ENCODE results near the gene PGAP6.
"Not testable (repeated sequence)": the region's sequence is repeated elsewhere in the genome, so short reads cannot be mapped to it uniquely, and the experiment has no call there.

PGAP6 gene

DNA sequence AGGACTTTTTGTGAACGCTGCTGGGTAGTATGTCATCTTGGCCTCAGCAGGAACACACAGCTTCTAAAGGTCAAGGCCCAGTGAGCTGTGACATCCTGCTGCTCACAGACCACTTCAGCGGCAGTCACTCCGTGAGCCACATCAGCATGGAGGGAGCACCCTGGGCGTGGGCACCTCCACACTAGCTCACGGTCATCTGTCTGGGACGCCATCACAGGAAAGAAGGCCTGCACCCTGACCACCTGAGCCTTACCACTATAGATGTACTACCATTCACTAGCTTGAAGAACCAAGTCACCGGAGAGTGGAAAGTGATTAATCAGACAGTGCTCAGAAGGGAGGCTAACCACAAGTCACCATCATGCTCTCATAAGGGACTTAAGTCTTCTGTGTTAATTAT lies 32.6 kb downstream of the PGAP6 start:
- no peak for DNase-seq

DNA sequence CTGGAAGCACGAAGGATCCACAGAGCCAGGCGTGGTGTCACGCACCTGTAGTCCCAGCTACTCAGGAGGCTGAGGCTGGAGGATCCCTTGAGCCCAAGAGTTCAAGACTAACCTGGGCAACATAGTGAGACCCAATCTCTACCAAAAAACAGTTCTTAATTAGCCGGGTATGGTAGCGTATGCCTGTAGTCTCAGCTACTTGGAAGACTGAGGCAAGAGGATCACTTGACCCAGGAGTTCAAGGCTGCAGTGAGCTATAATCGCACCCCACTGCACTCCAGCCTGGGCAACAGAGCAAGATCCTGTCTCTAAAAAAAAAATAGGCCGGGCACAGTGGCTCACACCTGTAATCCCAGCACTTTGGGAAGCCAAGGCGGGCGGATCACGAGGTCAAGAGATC lies 33.3 kb downstream of the PGAP6 start:
- DNase-seq: not testable (repeated sequence)

DNA sequence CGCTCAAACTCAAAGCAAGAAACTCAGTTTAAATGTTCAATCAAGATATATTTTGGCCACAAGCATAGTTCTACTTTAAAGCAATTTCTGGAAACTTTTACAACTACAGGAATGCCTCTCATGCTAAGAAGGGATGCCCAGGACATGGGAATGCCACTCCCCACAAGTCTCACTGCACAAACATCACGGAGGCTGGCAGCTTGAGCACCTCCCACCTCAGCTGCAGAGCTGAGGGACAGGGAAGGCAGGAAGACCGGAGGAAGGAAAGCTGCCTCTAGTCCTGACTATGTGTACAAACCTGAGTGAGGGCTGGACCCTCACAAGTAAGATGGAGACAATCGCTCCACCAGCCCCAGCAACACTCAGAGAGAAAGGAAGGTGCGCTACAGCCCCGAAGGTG lies 34.6 kb downstream of the PGAP6 start:
- DNase-seq: no peak

DNA sequence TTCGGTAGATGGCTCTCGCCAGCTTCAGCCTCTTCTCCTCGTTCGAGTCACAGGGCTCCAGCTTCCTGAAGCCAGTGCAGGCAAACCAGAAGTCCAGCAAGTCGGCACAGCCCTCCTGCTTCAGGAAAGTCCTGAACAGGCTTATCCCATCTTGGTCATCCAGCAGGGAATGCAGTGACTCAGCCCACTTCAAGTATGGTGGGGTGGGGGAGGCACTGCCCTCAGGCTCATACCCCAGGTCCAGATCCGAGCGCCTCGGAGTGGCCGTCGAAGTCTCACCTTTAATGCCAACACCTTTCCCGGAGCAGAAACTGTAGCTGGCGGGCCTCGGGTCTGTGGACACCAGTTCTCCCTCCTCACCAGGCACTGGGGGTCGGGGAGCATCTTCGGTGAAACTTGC lies 35.2 kb downstream of the PGAP6 start:
- DNase-seq: no peak

DNA sequence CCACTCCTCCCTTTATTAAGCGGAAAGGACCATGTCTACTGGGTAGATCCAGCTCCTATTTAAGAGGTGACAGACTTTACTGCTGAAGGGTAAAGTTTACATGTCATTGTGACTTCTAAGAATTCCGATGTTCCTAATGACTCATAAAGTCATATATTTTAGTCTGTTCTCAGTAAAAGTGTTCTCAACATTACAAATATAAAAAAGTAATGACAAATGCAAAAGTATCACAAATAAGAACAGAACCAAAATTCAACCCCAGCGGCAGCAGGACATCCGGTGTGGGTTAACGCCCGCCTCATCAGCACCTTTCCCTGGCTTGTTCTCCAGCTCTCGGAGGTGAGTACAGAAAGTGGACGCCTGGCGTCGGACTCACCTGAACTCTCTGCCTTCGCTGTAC lies 36.0 kb downstream of the PGAP6 start:
- DNase-seq: no peak

DNA sequence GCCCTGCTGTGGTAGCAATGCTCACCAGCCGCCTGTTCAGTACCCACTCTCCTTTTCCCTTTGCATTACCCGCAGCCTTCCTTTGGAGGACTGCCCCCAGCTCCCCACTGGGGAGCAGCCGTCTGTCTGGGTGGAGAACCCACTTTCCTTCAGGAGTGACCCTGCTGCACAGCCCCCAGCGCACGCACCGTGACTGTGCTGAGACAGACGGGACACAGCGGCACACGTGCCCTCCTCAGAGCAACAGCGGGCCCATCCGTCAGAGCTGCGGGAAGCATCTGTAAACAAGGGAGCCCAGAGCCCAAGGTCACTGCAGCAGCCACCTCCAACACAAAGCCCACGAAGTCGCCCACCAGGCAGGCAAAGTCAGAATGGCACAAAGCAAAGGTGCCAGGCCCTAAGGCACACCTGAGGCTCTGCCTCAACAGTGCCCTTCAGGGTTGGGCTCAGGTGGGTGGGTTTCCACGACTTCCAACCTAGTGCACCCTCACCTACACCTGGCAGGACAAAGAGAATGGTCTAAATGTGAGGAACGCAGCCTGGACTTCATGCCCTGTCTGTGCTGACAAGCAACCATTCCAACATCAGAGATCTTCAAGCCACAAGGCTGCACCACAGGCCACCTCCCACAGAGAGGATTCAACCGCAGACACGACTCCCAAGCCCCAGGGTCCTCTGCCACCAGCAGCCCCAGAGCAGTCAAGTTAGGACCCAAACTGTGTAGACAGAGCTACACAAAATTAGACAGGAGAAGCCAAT lies 39.1 kb downstream of the PGAP6 start:
- DNase-seq: no peak

DNA sequence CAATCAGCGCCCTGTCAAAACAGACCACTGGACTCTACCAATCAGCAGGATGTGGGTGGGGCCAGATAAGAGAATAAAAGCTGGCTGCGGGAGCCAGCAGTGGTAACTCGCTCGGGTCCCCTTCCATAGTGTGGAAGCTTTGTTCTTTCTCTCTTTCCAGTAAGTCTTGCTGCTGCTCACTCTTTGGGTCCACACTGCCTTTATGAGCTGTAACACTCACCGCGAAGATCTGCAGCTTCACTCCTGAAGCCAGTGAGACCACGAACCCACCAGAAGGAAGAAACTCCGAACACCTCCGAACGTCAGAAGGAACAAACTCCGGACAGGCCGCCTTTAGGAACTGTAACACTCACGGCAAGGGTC lies 39.8 kb downstream of the PGAP6 start:
- not testable (repeated sequence) for DNase-seq

DNA sequence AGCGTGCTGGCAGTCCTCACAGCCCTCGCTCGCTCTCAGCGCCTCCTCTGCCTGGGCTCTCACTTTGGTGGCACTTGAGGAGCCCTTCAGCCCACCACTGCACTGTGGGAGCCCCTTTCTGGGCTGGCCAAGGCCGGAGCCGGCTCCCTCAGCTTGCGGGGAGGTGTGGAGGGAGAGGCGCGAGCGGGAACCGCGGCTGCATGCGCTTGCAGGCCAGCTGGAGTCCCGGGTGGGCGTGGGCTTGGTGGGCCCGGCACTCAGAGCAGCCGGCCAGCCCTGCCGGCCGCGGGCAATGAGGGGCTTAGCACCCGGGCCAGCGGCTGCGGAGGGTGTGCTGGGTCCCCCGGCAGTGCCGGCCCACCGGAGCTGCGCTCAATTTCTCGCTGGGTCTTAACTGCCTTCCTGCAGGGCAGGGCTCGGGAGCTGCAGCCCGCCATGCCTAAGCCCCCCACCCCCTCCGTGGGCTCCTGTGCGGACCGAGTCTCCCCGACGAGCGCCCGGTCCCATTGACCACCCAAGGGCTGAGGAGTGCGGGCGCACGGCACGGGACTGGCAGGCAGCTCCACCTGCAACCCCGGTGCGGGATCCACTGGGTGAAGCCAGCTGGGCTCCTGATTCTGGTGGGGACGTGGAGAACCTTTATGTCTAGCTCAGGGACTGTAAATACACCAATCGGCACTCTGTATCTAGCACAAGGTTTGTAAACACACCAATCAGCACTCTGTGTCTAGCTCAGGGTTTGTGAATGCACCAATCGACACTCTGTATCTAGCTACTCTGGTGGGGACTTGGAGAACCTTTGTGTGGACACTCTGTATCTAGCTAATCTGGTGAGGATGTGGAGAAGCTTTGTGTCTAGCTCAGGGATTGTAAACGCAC lies 40.4 kb downstream of the PGAP6 start:
- not testable (repeated sequence) for DNase-seq

DNA sequence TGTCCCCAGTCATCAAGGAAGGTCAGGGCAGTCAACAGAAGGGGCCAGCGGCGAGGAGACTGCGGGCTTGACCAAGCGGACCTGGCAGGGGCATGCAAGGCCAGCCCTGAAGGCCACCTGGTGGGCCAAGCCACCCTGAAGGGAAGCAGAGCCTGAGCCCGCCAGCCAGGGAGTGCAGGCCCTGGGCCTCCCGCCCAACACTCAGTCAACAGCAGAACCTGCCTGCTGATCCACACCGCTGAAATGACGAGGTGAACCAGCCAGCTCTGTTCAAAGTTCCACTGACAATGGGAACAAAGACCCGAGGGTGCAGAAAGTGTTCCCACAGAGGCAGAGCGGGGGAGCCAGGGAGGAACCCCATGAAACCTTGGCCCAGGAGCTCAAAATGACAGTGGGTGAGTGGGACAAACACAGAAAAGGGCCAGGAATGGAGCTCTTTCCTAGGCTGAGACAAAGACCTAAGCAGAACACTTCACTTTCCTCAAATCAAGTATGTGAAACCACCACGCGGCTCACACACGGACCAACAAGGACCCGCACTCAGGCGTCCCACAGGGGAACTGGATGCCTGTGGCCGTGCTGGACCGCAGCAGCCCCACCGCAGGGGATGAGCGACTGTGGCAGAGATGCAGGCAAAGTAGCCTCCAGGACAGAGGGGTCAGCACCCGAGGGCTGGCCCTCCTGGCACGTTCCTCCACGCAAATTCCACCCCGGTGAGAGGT lies 41.2 kb downstream of the PGAP6 start:
- DNase-seq: no peak

DNA sequence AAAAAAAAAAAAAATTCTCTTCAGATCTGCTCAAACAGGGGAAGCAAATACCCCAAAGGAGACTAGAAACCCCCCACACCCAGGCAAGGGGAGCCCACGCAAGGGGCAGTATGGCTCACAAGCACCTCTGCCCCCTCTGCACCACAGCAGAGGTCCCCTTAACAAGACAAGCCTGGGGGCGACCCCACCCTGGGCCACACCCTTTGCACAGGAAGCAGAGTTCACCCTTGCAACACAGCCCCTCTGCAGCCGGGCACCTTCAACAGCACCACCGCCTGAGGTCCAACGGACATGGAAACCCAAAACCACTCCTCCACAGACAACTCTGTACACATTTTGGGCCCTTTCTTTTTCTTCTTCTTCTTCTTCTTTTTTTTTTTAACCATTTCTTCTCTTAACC lies 42.1 kb downstream of the PGAP6 start:
- no peak for DNase-seq

DNA sequence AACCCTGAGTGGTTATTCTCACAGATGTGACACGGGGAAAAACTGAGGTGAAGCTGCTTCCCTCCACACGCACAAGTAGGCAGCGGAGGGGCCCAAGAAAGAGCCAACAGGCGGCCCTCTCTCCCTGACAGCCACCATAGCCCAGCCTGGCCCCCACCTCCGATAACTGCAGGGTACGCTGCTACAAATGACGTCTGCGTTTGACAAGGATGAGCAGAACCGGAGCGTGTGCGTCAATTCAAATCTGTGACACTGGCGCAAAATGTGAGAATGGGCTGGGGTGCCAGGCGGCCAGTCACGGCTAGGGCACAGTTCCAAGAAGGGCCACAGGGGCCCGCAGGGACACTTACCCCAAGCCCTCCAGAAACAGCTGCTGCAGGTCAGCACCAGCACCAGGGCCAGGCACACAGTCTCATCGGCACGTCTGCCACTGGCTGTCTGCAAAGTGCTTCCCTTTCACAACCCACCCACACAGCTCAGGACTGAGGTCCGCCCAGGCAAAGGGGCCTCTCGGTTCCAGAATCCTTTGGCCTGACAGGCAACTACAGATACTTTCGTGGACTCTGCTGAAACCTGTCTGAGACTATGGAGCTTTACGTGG lies 43.7 kb downstream of the PGAP6 start:
- DNase-seq: no peak

DNA sequence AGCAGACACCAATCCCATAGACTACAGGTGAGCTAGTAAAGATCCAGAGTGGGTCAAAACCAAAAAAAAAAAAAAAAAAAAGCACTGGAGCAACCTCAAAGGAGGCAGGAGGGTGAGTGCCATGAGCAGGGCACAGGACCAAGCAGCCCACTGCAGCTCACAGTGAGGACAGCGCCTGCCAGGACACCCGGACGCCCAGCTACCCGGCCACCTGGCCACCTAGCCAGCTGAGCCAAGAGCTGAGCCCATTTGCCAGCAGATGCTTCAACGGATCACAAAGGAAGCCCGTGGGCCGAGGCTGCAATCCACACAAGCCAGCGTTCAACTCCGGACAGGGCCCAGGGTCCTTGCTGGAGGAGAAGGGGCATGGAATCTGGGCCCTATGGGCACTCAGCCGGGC lies 44.3 kb downstream of the PGAP6 start:
- no peak for DNase-seq

DNA sequence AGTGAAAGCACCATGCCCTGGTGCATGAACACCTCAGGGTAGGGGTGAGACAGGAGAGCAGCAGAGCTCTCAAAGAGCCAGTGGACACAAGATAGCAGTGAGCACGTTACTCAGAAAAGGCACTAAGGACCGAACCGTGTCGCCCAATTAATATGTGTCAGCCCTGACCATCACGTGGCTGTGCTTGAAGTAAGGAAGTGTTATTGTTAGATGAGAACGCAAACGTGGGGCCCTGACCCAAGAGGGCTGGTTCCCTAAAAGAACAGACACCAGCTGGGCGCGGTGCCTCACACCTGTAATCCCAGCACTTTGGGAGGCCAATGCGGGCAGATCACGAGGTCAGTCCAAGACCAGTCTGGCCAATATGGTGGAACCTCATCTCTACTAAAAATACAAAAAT lies 45.5 kb downstream of the PGAP6 start:
- DNase-seq: no peak

DNA sequence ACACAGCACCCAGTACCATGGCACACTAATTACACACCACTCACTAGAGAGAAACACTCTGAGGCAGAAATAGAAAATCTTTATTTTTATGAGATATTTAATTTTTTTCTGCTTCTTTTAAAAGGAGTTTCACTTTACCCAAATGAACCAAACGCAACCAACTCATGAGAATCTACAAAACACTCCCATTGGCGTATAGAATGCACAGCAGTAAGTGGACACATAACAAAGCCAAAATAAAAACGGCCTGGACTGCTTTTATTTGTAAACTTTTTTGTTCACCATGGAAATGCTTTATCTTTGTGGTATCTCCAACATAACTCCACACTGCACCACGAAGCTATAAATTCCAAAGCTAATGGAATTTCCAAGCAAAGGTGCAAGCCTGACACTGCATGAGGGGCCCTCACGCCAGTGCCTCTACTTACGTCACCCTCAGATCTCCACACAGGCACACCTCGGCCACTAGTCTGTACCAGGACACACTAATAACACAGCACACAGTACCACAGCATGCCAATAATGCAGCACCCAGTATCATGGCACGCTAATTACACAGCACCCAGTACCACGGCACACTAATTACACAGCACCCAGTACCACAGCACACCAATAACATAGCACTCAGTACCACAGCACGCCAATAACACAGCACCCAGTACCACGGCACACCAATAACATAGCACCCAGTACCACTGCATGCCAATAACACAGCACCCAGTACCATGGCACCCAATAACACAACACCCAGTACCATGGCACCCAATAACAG lies 46.7 kb downstream of the PGAP6 start:
- DNase-seq: not testable (repeated sequence)

DNA sequence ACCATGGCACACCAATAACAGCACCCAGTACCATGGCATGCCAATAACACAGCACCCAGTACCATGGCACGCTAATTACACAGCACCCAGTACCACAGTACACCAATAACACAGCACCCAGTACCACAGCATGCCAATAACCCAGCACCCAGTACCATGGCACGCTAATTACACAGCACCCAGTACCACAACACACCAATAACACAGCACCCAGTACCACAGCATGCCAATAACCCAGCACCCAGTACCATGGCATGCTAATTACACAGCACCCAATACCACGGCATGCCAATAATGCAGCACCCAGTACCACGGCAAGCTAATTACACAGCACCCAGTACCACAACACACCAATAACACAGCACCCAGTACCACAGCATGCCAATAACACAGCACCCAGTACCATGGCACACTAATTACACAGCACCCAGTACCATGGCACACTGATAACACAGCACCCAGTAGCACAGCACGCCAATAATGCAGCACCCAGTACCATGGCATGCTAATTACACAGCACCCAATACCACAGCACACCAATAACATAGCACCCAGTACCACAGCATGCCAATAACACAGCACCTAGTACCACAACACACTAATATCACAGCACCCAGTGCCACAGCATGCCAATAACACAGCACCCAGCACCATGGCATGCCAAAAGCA lies 47.5 kb downstream of the PGAP6 start:
- DNase-seq: not testable (repeated sequence)

DNA sequence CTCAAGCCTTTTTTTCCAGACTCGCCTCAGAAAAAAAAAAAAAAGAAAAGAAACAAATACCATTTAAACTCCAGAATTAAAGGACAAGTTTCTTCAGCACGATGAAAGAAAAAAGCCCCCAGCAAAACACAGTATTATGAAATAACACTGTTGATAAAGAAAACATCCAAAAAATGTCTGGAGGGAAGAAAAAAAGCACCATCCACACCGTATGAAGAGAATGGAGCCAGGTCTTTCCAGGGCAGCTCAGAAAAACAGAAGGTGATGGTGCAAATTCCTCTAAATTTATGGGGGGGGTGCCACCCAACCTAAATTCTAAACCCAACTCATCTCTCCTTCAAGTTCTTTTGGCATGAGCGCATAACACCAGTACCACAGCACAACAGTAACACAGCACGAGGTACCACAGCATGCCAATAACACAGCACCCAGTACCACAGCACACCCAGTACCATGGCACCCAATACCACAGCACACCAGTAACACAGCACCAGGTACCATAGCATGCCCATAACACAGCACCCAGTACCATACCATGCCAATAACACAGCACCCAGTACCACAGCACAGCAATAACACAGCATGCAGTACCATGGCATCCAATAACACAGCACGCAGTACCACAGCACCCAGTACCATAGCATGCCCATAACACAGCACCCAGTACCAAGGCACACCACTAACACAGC lies 48.2 kb downstream of the PGAP6 start:
- DNase-seq: no peak

DNA sequence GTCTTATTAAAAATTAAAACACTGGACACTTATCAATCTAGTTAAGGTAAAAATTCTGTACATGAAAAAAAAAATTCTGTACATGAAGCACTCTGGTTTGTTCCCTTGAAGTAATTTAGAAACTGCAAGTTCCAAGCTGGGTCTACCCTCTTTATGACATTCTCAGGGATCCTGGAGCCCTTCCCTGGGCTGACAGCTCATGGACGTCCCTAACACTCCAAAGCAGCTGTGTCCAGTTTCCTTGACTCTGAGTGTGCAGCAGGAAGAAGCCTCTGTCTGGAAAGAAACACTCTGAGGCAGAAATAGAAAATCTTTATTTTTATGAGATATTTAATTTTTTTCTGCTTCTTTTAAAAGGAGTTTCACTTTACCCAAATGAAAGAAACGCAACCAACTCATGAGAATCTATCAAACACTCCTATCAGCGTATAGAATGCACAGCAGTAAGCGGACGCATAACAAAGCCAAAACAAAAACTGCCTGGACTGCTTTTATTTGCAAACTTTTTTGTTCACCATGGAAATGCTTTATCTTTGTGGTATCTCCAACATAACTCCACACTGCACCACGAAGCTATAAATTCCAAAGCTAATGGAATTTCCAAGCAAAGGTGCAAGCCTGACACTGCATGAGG lies 50.5 kb downstream of the PGAP6 start:
- DNase-seq: not testable (repeated sequence)

DNA sequence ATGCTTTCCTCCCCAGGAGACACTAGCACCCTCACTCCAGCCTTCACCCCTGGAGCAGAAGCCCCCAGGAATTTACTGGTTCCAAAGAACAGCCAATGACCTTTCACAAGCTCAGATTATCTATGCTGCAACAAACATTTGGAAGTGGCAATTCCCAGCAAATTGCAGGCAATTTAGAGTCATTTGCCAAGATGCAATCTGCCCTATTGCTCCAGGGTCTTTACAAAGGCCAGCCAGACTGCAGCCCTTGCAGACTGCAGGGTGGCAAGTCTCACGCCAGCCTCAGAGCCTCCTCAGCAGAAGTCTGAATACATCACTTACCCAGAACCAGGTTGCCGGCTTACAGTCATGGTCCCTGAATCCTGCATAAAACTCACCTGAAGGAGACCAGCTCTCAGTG lies 51.0 kb downstream of the PGAP6 start:
- no peak for DNase-seq

DNA sequence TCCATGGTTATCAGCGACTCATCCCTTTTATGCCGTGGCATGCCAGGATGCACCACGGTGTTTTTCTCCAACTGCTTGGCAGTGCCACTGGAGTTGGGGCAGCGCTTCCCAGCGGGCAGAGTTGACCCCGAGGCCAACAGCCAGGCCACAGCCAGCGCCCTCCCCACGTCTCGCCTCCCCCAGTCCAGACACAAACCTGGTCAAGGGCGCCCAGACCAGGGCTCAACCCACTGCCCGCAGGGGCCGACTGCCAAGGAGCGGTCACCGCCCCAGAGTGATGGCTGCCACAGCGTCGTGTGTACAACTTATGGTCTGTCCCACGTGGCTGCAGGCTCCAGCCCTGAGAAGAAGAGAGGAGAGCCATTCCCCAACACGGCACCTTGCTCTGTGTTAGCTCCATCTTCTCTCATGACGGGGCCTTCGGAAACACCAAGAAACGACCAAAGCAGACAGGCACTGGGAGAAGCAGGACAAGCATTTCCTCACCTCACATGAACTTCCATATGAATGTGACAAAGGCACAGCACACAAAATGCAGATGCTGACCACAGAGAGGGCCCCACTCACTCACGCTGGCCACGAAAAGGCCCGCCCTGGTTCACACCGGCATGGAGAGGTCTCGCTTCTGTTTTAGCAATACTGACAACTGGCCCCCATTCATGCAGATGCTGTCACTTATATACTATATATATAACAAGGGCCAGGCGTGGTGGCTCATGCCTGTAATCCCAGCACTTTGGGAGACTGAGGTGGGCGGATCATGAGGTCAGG lies 56.2 kb downstream of the PGAP6 start:
- DNase-seq: no peak
